Erythroblast (primary cell): Measurements from ENCODE around the gene TSTD1.

Experiments used
- GATA1 ChIP-seq: IDR thresholded peaks from 2 replicates; pipeline ENCODE4 v1.6.1; 2011; ENCODE audit warnings: low read depth, mild to moderate bottlenecking, control low read depth, low read length, moderate library complexity
- POLR2A ChIP-seq: IDR thresholded peaks from 2 replicates; pipeline ENCODE4 v1.6.1; 2011; ENCODE audit warnings: mild to moderate bottlenecking, low read length

GRCh38 chr1:161054805-161055204 lies 16.0 kb upstream of the TSTD1 start:
- TF ChIP-seq POLR2A (no peak), GATA1 (no peak)
